Germinal center (tissue), 1 donor: ENCODE results near the gene ST8SIA4.
A peak's percentile ranks its signal among the peaks of the same experiment; 100 is the strongest.

ENCODE experiments used
- DNase-seq: peaks from one replicate; pipeline ENCODE4 v3.0.0; 2012; ENCODE audit warnings: mixed read lengths, low spot score

Gene ST8SIA4

GRCh38 chr5:100779669-100780375, 123.3 kb downstream of the ST8SIA4 start:
- DNase-seq, result no peak

- peak; percentile 30 for DNase-seq
Observed at GRCh38 chr5:100777680-100778300, 125.3 kb downstream of the ST8SIA4 start.

GRCh38 chr5:100775533-100775855, 127.6 kb downstream of the ST8SIA4 start:
- peak; percentile 9 for DNase-seq

- DNase-seq, result no peak
Observed at GRCh38 chr5:100772548-100772947, 130.5 kb downstream of the ST8SIA4 start.

GRCh38 chr5:100772006-100772405, 131.1 kb downstream of the ST8SIA4 start:
- DNase-seq, result no peak

- DNase-seq, result no peak
Observed at GRCh38 chr5:100771181-100771580, 131.9 kb downstream of the ST8SIA4 start.

GRCh38 chr5:100768221-100768620, 134.9 kb downstream of the ST8SIA4 start:
- DNase-seq, result no peak

GRCh38 chr5:100762995-100763394, 140.1 kb downstream of the ST8SIA4 start:
- DNase-seq, result no peak

GRCh38 chr5:100762108-100762507, 141.0 kb downstream of the ST8SIA4 start:
- DNase-seq, result no peak

- DNase-seq, result no peak
Observed at GRCh38 chr5:100761192-100761591, 141.9 kb downstream of the ST8SIA4 start.

- DNase-seq, result no peak
Observed at GRCh38 chr5:100760688-100761087, 142.4 kb downstream of the ST8SIA4 start.

GRCh38 chr5:100758780-100759179, 144.3 kb downstream of the ST8SIA4 start:
- no peak for DNase-seq

- DNase-seq, result no peak
Observed at GRCh38 chr5:100758306-100758705, 144.8 kb downstream of the ST8SIA4 start.

- DNase-seq, result no peak
Observed at GRCh38 chr5:100757618-100758017, 145.5 kb downstream of the ST8SIA4 start.
